ENCODE results near the gene TRAF3IP3. TPM values are rescaled to one million over a fixed set of nuclear protein-coding genes. Genes with fewer than 3 reads are reported as not detected.

TRAF3IP3 gene
- total RNA-seq (1 to 10 TPM; 4.3 to 9.0 TPM), polyA plus RNA-seq (1 to 10 TPM in 1 of 2 donors, under 1 TPM in 1; 0.88 to 1.1 TPM)
- long read RNA-seq, donor 1, partial matches to known transcripts = 3 of 12 reads
- long read RNA-seq, donor 1, other reads (novel, unspliced or antisense) = 6 of 12 reads
- long read RNA-seq, donor 2, partial matches to known transcripts = 2 of 5 reads
- long read RNA-seq, donor 2, other reads (novel, unspliced or antisense) = 2 of 5 reads

DNA sequence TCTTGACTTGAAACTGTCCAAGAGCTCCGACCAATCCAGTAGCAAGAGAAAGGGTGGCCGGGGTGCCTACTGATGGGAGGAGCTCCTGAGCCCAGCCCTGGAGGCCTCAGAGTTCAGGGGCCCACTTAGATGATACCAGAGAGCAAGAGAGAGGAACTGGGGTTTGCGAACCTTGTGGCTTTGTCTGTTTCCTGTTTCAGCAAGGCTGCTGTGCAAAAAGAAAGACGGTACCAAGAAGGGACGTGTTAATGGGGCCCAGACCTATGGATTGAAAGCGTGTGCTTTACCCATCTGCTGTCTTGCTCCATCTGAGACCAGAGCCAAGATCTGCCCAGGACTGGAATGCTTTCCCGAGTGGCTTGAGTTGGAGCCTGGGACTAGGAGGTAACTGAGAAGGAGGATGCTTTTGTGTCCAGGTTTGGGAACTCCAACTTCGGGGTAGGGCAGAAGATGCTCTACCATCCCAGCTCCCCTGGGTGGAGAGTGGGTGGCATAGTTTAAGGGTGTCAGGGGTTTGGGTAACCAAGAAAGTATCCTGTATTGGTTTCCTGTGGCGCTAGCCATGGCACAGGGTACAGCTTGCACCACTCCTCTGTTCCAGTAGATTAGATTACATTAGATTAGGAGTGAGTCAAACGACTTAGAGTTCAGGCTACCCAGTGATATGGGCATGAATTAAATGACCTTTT lies at the start of gene TRAF3IP3:
Gene TRAF3IP3 (plus strand): TSS at position 128 of the 689 bp plus-strand sequence. CDS start 3,987 bp downstream, outside the sequence.
- Histone ChIP-seq H3K4me1 (ENCODE audit: control insufficient read depth in 1 of 2, insufficient read depth in 2 of 2, low read length in 2 of 2) (no peaks in the 10 kb centered on the region), H3K36me3 (ENCODE audit: control insufficient read depth in 1 of 2, insufficient read depth in 2 of 2, low read length in 1 of 2) (no peaks in the 10 kb centered on the region), H3K9me3 (ENCODE audit: control insufficient read depth, low read length) (no peaks in the 10 kb centered on the region), H3K27me3 (ENCODE audit: control insufficient read depth in 1 of 2, insufficient read depth in 2 of 2, low read length in 1 of 2) (no peaks in the 10 kb centered on the region), H3K27ac (ENCODE audit: low read depth in 1 of 2, low read length in 2 of 2) (no peak within 1 kb of the TSS), H3K4me3 (ENCODE audit: low read length in 2 of 2) (no peak within 1 kb of the TSS)
- DNase-seq (peak in 1 of 2 donors; percentile 73), ATAC-seq (ENCODE audit: low FRiP score) (peak; percentile 69)
- intact Hi-C loops (cut with DNase I) = no loop called here
- WGBS, 2 donors = 80 to 82% methylated on average over 10 of the region's 10 CpGs

GRCh38 chr1:209706622-209707021 lies 49.2 kb upstream of the TRAF3IP3 start:
- no peaks in the 10 kb centered on the region for H3K9me3 ChIP-seq (ENCODE audit: control insufficient read depth, low read length)
- no peak overlapping the region for H3K27ac ChIP-seq (ENCODE audit: low read depth in 1 of 2, low read length in 2 of 2)
- no peak for ATAC-seq (ENCODE audit: low FRiP score)
- no peak for DNase-seq
- intact Hi-C loops (cut with DNase I) = no loop called here
- H3K4me1 ChIP-seq (ENCODE audit: control insufficient read depth in 1 of 2, insufficient read depth in 2 of 2, low read length in 2 of 2) = no peaks in the 10 kb centered on the region
- H3K36me3 ChIP-seq (ENCODE audit: control insufficient read depth in 1 of 2, insufficient read depth in 2 of 2, low read length in 1 of 2) = no peaks in the 10 kb centered on the region
- 95 to 98% methylated on average over 3 of the region's 3 CpGs for WGBS, 2 donors
- H3K4me3 ChIP-seq (ENCODE audit: low read length in 2 of 2) = no peak overlapping the region
- no peaks in the 10 kb centered on the region for H3K27me3 ChIP-seq (ENCODE audit: control insufficient read depth in 1 of 2, insufficient read depth in 2 of 2, low read length in 1 of 2)

DNA sequence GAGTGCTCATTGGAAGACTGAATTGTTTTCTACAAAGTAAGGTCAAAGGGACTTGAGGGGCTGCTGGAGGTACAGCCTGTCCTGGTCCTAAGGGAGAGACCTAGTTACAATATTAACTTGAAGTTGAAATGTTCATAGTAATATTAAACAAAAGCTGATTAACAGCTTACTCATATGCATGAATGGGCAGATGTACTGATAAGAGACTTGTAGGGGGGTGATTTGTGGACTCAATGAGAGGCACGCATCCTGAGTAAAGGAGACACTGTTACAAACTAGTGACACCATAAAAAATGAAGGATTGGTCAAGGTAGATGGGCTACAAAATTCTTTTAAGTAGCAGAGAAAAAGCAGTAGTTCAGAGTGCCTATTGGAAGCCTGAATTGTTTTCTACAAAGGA lies 48.5 kb upstream of the TRAF3IP3 start:
- no peak for ATAC-seq (ENCODE audit: low FRiP score)
- no peaks in the 10 kb centered on the region for H3K9me3 ChIP-seq (ENCODE audit: control insufficient read depth, low read length)
- no peaks in the 10 kb centered on the region for H3K36me3 ChIP-seq (ENCODE audit: control insufficient read depth in 1 of 2, insufficient read depth in 2 of 2, low read length in 1 of 2)
- no peaks in the 10 kb centered on the region for H3K4me1 ChIP-seq (ENCODE audit: control insufficient read depth in 1 of 2, insufficient read depth in 2 of 2, low read length in 2 of 2)
- H3K27ac ChIP-seq (ENCODE audit: low read depth in 1 of 2, low read length in 2 of 2) = no peak overlapping the region
- WGBS, 2 donors = 94 to 95% methylated on average over 1 of the region's 1 CpG
- H3K4me3 ChIP-seq (ENCODE audit: low read length in 2 of 2) = no peak overlapping the region
- H3K27me3 ChIP-seq (ENCODE audit: control insufficient read depth in 1 of 2, insufficient read depth in 2 of 2, low read length in 1 of 2) = no peaks in the 10 kb centered on the region
- intact Hi-C loops (cut with DNase I) = no loop called here
- DNase-seq = no peak

- DNase-seq (no peak), ATAC-seq (ENCODE audit: low FRiP score) (no peak)
- Histone ChIP-seq H3K4me1 (ENCODE audit: control insufficient read depth in 1 of 2, insufficient read depth in 2 of 2, low read length in 2 of 2) (no peaks in the 10 kb centered on the region), H3K27ac (ENCODE audit: low read depth in 1 of 2, low read length in 2 of 2) (no peak overlapping the region), H3K4me3 (ENCODE audit: low read length in 2 of 2) (no peak overlapping the region), H3K27me3 (ENCODE audit: control insufficient read depth in 1 of 2, insufficient read depth in 2 of 2, low read length in 1 of 2) (no peaks in the 10 kb centered on the region), H3K9me3 (ENCODE audit: control insufficient read depth, low read length) (no peaks in the 10 kb centered on the region), H3K36me3 (ENCODE audit: control insufficient read depth in 1 of 2, insufficient read depth in 2 of 2, low read length in 1 of 2) (no peaks in the 10 kb centered on the region)
- WGBS, 2 donors = 54 to 69% methylated on average over 4 of the region's 4 CpGs
- intact Hi-C loops (cut with DNase I) = no loop called here
These were observed 47.6 kb upstream of the TRAF3IP3 start for GRCh38 chr1:209708297-209708696.

DNA sequence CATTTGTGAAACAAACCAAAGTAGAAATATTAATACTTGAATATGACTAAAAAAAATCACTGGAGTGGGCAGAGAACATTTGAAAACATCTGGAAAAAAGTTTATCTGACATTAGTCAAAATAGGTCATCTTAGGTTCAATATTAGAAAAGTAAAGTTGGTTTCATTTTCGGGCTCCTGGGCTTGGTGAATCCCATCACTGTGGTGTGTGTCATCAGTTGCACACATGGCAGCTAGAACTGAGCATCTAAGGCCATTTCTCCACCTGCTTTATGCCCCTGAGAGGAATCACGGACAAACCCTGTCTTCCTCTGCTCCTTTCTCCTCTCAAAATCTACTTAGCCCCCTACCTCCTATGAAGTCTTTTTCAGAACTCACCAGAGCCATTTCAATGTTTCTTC lies 45.8 kb upstream of the TRAF3IP3 start:
- no peaks in the 10 kb centered on the region for H3K9me3 ChIP-seq (ENCODE audit: control insufficient read depth, low read length)
- ATAC-seq (ENCODE audit: low FRiP score) (no peak), DNase-seq (no peak)
- H3K27ac ChIP-seq (ENCODE audit: low read depth in 1 of 2, low read length in 2 of 2) = no peak overlapping the region
- H3K36me3 ChIP-seq (ENCODE audit: control insufficient read depth in 1 of 2, insufficient read depth in 2 of 2, low read length in 1 of 2) = no peaks in the 10 kb centered on the region
- no peaks in the 10 kb centered on the region for H3K27me3 ChIP-seq (ENCODE audit: control insufficient read depth in 1 of 2, insufficient read depth in 2 of 2, low read length in 1 of 2)
- no peaks in the 10 kb centered on the region for H3K4me1 ChIP-seq (ENCODE audit: control insufficient read depth in 1 of 2, insufficient read depth in 2 of 2, low read length in 2 of 2)
- WGBS, 2 donors = 90 to 95% methylated on average over 2 of the region's 2 CpGs
- intact Hi-C loops (cut with DNase I) = no loop called here
- no peak overlapping the region for H3K4me3 ChIP-seq (ENCODE audit: low read length in 2 of 2)

DNA sequence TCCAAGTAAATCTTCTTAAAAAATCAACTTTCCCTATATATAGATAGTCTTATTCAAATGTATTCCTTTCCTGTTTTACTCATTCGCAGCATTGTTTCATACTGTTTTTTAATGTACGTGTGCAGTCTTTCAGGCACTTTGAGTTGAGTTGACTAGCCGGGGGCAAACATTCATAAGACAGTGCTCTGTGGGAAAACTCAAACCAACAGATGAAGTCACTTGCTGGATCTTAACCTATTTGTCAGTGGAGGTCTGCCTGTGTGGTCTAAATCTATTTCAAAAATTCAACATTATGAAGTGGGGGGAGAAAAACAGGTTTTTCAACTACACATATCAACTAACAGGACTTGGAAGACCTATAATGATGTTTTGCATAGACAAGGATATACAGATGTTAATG lies 45.0 kb upstream of the TRAF3IP3 start:
- DNase-seq (no peak), ATAC-seq (ENCODE audit: low FRiP score) (no peak)
- H3K9me3 ChIP-seq (ENCODE audit: control insufficient read depth, low read length) = no peaks in the 10 kb centered on the region
- H3K27me3 ChIP-seq (ENCODE audit: control insufficient read depth in 1 of 2, insufficient read depth in 2 of 2, low read length in 1 of 2) = no peaks in the 10 kb centered on the region
- 92 to 94% methylated on average over 3 of the region's 3 CpGs for WGBS, 2 donors
- no peak overlapping the region for H3K27ac ChIP-seq (ENCODE audit: low read depth in 1 of 2, low read length in 2 of 2)
- intact Hi-C loops (cut with DNase I) = no loop called here
- H3K36me3 ChIP-seq (ENCODE audit: control insufficient read depth in 1 of 2, insufficient read depth in 2 of 2, low read length in 1 of 2) = no peaks in the 10 kb centered on the region
- H3K4me3 ChIP-seq (ENCODE audit: low read length in 2 of 2) = no peak overlapping the region
- H3K4me1 ChIP-seq (ENCODE audit: control insufficient read depth in 1 of 2, insufficient read depth in 2 of 2, low read length in 2 of 2) = no peaks in the 10 kb centered on the region

GRCh38 chr1:209714338-209714737 lies 41.5 kb upstream of the TRAF3IP3 start:
- no peaks in the 10 kb centered on the region for H3K9me3 ChIP-seq (ENCODE audit: control insufficient read depth, low read length)
- no peak overlapping the region for H3K4me3 ChIP-seq (ENCODE audit: low read length in 2 of 2)
- DNase-seq (no peak), ATAC-seq (ENCODE audit: low FRiP score) (no peak)
- intact Hi-C loops (cut with DNase I) = no loop called here
- H3K4me1 ChIP-seq (ENCODE audit: control insufficient read depth in 1 of 2, insufficient read depth in 2 of 2, low read length in 2 of 2) = no peaks in the 10 kb centered on the region
- no peaks in the 10 kb centered on the region for H3K36me3 ChIP-seq (ENCODE audit: control insufficient read depth in 1 of 2, insufficient read depth in 2 of 2, low read length in 1 of 2)
- WGBS, 2 donors = 87 to 89% methylated on average over 2 of the region's 2 CpGs
- H3K27ac ChIP-seq (ENCODE audit: low read depth in 1 of 2, low read length in 2 of 2) = no peak overlapping the region
- H3K27me3 ChIP-seq (ENCODE audit: control insufficient read depth in 1 of 2, insufficient read depth in 2 of 2, low read length in 1 of 2) = no peaks in the 10 kb centered on the region

- Histone ChIP-seq H3K36me3 (ENCODE audit: control insufficient read depth in 1 of 2, insufficient read depth in 2 of 2, low read length in 1 of 2) (no peaks in the 10 kb centered on the region), H3K4me3 (ENCODE audit: low read length in 2 of 2) (no peak overlapping the region), H3K27me3 (ENCODE audit: control insufficient read depth in 1 of 2, insufficient read depth in 2 of 2, low read length in 1 of 2) (no peaks in the 10 kb centered on the region), H3K27ac (ENCODE audit: low read depth in 1 of 2, low read length in 2 of 2) (no peak overlapping the region), H3K9me3 (ENCODE audit: control insufficient read depth, low read length) (no peaks in the 10 kb centered on the region), H3K4me1 (ENCODE audit: control insufficient read depth in 1 of 2, insufficient read depth in 2 of 2, low read length in 2 of 2) (no peaks in the 10 kb centered on the region)
- no peak for DNase-seq
- no peak for ATAC-seq (ENCODE audit: low FRiP score)
- intact Hi-C loops (cut with DNase I) = no loop called here
These were observed 40.5 kb upstream of the TRAF3IP3 start for GRCh38 chr1:209715314-209715713.

- ATAC-seq (ENCODE audit: low FRiP score) (no peak), DNase-seq (no peak)
- no peak overlapping the region for H3K4me3 ChIP-seq (ENCODE audit: low read length in 2 of 2)
- H3K9me3 ChIP-seq (ENCODE audit: control insufficient read depth, low read length) = no peaks in the 10 kb centered on the region
- H3K4me1 ChIP-seq (ENCODE audit: control insufficient read depth in 1 of 2, insufficient read depth in 2 of 2, low read length in 2 of 2) = no peaks in the 10 kb centered on the region
- intact Hi-C loops (cut with DNase I) = no loop called here
- H3K27me3 ChIP-seq (ENCODE audit: control insufficient read depth in 1 of 2, insufficient read depth in 2 of 2, low read length in 1 of 2) = no peaks in the 10 kb centered on the region
- no peaks in the 10 kb centered on the region for H3K36me3 ChIP-seq (ENCODE audit: control insufficient read depth in 1 of 2, insufficient read depth in 2 of 2, low read length in 1 of 2)
- WGBS, 2 donors = 45 to 56% methylated on average over 2 of the region's 2 CpGs
- H3K27ac ChIP-seq (ENCODE audit: low read depth in 1 of 2, low read length in 2 of 2) = no peak overlapping the region
These were observed 38.0 kb upstream of the TRAF3IP3 start for GRCh38 chr1:209717818-209718217.

All from aorta (tissue), 5 donors.